HG03442 (cell line): ENCODE data around the gene PAX2.

Experiments used
- ATAC-seq: cut with Tn5 transposase; IDR thresholded peaks from one replicate; pipeline ENCODE4 v1.9.1; 2021; ENCODE audit warnings: mild to moderate bottlenecking, moderate library complexity; ENCODE audit not compliant: unreplicated experiment

The PAX2 gene

DNA sequence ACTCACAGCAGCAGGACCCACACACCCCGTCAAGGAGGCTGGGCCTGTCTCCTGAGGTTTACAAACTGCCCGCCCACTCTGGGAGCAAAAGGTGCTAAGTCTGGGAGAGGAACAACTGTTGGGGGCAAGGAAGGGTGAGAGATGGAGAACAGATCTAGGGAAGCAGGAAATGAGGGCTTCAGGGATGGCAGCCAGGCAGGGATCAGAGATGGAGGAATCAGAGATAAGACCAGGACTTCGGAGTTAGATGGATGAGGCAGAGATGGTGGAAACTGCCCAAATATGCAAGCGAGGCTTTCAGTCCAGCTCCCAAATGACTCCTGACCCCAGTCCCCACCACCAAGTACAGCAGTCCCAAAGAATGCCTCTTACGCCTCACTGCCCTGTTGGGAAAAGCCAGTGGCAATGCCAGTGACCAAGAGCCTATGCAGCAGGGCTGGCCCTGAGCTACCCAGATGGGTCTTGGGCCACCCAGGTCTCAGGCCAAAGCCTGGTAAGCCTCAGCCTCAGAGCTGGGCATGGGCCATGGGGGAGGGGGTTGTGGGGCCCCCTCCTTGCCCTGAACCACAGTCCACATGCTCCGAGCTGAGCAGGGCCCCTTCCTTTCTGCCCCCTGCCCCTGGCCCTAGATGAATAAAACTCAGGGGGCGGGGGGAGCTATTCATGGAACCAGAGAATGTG lies 127.9 kb downstream of the PAX2 start:
- no peak for ATAC-seq

DNA sequence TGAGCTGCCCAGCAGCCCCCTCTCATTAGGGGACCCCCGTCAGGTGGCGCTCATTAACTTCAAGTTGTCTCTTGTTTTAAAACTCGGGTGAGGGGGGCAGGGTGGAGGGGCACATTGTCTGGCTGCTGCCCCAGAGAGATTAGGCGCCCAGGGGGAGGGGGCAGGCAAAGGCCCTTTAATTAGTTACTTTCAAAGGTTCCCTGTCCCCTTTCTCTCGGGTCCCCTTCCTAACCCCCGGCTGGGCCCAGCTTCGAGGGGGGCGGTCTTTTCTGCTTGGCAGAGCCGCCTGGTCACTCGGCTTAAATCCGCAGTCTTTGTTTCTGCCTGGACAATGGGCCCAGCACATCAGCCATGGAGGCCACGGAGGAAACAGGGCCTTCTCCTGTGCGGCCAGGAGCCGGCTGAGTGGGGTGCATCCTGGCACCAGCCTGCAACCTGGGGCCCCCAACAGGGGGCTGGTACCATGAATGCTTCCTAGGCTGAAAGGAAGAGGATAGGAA lies 128.5 kb downstream of the PAX2 start:
- ATAC-seq: no peak

DNA sequence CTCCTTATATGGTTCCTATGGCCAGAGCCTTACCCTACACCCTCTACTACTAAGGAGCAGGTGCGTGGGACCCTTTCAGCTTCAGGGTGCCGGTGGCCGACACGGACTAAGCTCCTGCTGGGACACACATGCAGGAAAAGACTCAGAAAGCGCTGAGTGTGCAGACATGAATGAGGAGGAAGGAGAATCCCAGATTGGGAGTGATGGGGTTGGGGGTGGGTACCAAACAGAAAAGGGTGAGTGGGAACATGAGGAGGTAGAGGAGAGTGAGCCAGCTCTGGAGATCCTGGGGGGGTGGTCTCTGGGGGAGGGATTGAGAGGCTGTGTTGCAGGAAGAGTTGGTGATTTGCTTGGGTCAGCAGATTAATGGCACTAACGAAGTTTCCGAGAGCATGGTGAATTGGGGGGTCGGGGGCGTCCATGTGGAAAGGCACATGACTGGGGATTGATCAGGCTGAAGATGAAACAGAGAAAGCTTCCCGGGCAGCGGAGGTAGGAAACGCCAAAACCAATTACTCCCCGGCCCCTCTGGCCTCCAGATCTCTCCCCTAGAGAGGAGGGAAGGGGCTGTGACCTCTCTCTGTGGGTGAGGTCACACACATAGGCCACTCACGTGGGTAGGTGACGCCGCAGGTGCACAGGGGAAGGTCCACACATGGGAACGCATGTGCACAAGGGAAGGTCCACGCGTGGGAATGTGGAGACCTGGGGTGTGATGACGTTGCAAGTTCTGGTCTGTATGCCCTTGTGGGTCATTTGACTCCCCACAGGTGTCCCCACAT lies 129.5 kb downstream of the PAX2 start:
- ATAC-seq: no peak

DNA sequence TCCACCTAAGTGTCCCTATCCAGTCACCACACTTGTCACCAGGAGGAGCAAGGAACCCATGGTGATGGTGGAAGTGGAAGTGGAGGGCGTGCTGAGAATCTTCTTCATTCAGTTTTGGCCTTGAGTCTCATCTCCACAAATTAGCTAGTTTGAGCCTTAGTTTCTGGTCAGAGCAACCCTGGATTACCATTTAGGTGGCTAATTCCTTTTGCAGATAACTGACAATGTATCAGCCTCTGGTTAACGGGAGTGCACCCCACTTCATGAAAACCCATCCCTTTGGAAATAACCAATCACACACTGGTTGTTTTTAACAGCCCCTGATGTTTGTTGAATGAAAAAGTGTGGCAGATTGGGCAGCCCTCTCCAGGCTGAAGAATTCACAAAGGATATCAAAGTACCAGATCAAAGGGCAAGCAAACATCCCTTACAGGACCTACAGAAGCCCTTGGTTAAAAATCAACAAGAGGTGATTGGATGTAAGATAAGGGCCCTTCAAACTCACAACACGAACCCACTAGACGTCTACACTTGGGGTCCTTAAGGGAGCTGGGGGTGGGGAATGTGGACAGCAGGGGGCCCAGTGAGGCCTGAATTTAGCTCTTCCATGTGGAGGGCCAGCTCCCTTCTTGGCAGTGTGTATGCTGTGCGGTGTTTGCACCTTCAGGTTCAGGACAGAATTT lies 130.2 kb downstream of the PAX2 start:
- no peak for ATAC-seq

DNA sequence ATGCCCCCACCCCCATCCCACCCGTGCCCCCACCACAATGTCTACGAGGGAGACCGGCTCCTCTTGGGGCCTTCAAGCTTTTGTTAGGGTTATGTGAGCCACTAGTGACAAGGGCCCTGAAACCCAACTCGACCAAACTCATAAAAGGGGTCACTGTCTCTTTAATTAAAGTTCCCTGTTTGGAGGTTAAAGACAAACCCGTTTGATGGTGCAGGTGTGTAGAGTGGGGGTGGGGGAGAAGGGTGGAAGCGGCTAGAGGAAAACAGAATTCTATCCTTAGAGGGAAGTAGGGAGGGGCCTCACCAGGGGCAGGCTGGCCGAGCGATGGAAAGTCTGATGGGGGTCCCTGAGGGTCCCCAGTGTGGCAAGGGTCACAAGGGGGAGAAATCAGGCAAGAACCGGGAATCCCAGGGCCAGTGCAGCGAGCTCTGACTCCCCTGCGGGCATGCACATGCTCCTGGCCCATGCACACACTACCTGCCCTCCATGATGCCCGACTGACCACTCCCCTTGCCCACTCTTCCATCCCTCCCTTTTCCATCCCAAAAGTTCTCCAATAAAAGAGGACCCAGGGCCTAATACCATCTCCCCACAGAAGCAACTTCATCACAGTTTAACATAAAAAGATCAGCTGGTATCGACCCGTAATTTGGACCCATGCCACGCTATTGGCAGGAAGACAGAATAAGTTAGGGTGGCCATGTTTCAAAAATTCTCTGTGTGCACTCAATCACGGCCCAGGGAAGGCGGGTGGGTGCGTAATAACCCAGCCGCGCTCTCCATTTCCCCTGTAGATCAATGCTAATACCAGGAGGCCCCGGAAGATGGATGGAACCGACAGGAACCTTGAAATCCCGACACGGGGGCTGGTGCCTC lies 131.4 kb downstream of the PAX2 start:
- ATAC-seq: no peak

DNA sequence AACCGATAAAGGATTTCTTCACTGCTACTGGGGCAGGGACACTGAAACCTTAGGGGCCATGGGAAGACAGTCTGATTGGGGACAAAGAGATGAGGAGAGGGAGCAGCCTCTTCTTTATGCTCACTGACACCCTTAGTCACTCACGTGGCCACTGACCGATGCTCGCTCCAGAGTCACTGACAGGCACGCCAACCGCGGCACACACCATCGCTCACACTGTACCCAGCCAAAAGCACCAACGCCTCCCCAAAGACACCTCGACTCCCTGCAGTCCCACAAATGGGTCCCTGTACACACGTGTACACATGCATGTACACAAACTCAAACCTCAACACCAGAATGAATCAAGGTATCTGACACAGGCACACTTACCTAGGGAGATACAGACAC lies 132.1 kb downstream of the PAX2 start:
- no peak for ATAC-seq

DNA sequence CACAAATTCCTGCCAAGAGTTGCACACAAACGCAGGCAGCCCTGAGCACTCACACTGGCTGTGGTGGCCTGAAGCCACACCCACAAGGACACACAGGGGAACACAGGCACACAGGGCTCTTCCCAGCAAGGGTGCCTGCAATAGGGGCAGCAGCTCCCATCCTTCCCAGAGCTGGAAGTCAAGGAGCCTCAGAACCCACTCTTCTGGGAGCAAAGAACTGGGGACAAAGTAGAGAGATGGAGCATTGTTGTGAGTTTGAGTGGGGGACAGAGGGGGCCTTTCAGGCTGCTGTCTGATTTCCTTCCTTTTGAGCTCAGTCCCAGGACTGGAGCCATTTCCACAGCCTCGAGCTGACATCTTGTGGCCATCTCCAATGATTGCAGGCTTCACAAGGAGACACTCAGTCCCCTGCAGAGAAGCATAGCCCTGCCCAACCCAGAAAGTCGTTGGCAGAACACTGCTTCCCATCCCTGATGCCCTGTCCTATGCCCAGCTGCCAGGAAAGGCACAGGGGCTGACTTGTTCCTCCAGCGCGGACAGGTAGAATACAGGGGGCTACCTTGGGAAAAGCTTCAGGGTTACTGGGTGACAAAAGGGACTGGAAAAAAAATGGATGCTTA lies 133.0 kb downstream of the PAX2 start:
- ATAC-seq: no peak
